ENCODE data around the gene SAMD4A.
A peak's percentile ranks its signal among the peaks of the same experiment; 100 is the strongest.

The SAMD4A gene

DNA sequence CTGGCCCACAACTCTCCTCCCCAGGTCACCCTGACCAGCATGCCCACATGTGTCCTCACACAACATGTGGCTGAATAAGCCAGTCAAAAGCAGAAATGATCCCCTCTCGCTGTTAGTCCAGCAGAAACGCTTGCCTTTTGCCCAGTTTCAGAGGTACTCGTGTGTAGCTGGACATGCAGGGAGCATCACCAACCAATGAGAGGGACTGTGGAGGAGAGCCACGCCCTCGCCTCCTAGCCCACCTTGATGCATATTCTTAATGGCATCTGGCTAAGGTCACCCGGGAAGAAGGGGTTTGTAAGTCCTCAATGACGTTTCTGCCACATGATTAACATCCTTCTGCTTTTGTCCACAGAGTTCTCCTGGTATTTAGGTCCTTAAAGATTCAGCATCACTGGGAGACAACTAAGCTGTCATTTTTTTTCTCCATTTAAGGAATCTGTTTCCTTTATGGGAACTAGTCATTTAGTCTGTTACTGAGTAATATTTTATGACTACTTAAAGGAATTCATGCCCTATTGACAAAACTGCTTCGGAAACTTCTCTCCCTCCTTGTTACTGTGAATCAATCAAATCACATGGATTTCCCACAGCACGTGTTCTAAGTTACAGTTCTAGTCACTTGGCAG, 201.7 kb downstream of the SAMD4A start:
- no peak for DNase-seq
- Mint-ChIP-seq H3K4me1 (peaks cover 16% of the 10 kb centered on the region), H3K9me3 (no peaks in the 10 kb centered on the region), H3K27me3 (peaks cover 22% of the 10 kb centered on the region), H3K4me3 (no peak overlapping the region), H3K27ac (no peak overlapping the region), H3K36me3 (no peaks in the 10 kb centered on the region)
- CTCF ChIA-PET: no interaction called here

DNA sequence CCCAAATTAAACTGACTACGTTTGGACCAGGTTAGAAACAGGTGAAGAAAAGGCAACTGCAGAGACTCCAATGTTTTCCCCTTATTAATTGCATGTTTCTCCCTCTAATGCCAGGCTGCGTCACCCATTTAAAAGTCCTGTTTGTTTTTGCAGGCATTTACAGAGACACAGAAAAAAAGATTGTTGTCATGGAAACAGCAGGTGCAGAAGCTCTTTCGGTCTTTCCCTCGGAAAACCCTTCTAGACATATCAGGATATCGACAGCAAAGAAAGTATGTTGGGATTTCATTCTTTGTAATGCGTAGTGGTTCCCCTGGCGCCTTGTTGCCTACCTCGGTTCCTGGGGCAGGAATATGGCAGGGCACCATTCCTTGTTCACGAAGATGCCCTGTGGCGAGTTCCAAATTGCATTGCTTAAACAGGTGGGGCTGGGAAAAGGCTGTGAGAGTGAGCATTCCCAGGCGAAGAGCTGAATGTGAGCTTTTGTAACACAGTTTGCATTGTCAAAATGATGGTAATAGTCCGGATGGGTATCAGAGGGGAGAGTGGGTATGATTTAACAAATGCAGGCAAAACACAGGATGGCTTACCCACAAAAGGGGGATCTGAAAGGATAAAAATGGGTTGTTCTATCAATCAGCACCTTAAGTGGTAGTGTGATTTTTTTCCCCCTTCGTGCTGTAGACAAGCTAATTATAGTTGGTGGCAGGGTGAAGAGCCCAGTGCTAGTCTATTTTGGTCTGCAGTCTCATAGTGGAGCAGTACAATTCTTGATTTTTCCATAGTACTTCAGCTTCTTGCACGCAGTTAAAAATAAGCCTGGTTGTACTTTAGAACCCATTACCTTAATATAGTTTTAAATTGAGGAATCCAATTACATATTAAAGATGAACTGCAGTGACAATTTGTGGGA, 203.3 kb downstream of the SAMD4A start:
- CTCF ChIA-PET: interaction anchor here (0.5 to 1.0 kb wide), 3 partner anchors 9 to 66 kb away, joined by 3 to 5 read pairs (median 3); no protein-coding TSS in a partner anchor
- DNase-seq: peak; percentile 12
- no peak overlapping the region for H3K27ac Mint-ChIP-seq
- no peaks in the 10 kb centered on the region for H3K36me3 Mint-ChIP-seq
- H3K4me1 Mint-ChIP-seq: peaks cover 23% of the 10 kb centered on the region
- H3K9me3 Mint-ChIP-seq: no peaks in the 10 kb centered on the region
- no peak overlapping the region for H3K4me3 Mint-ChIP-seq
- peaks cover 28% of the 10 kb centered on the region for H3K27me3 Mint-ChIP-seq

DNA sequence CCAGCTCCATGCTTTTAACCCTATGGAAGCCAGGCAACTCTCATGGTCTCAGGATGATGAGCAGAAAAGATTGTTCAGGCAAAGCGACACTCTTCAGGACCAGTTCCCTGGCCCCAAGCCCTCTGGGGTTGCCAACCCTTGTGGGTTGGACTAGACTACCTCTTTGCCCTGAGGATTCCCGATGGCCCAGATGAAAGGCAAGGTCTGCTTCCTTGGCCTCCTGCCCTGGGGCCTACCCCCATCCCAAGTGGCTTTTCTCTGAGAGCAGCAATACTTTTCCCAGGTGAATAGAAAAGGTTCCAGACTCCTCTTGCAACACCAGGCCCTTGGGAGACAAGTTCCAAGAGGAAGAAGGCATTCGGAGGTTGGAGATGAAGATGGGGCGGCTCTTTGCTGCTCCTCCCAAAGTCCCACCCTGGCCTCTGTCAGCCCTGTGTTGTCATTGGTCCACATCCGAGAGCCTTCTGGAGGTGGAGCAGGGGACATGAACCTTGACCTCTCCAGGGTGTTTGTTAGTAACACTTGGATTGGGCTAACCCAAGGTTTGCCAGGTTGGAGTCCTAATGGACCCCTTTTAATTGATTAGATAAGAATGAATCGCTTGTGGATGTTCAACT, 204.6 kb downstream of the SAMD4A start:
- peaks cover 33% of the 10 kb centered on the region for H3K4me1 Mint-ChIP-seq
- CTCF ChIA-PET: interaction anchor here (1.4 to 6.3 kb wide), 3 partner anchors 33 to 96 kb away, joined by 3 to 62 read pairs (median 8); no protein-coding TSS in a partner anchor
- H3K4me3 Mint-ChIP-seq: no peak overlapping the region
- no peak overlapping the region for H3K27ac Mint-ChIP-seq
- H3K36me3 Mint-ChIP-seq: no peaks in the 10 kb centered on the region
- peak; percentile 5 for DNase-seq
- no peaks in the 10 kb centered on the region for H3K9me3 Mint-ChIP-seq
- peaks cover 37% of the 10 kb centered on the region for H3K27me3 Mint-ChIP-seq

DNA sequence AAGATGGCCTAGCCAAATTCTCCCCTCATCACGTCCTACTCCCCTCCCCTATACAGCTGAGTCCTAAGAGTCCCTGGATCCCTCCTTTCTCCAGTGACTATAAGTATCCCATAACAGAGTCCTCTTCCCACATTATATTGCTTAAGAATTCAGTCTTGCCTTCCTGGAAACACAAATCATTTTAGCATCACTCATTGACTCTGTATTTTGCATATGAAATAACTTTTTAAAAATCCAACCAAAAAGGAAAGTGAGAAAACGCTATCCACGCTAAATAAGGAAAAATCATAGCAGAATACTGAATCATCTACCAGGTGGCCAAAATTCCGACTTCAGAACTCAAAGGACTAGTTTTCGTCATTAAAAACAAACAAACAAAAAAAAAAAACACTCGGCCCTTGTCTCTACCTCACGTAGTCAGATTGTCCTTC, 205.5 kb downstream of the SAMD4A start:
- Mint-ChIP-seq H3K27ac (peak overlapping the region; percentile 79), H3K27me3 (peaks cover 39% of the 10 kb centered on the region), H3K9me3 (no peaks in the 10 kb centered on the region), H3K4me3 (no peak overlapping the region), H3K36me3 (no peaks in the 10 kb centered on the region), H3K4me1 (peaks cover 42% of the 10 kb centered on the region)
- DNase-seq: no peak
- CTCF ChIA-PET: interaction anchor here (0.7 to 6.3 kb wide), 32 partner anchors 14 to 213 kb away, joined by 3 to 221 read pairs (median 8); partner anchors contain the start of gene SAMD4A

DNA sequence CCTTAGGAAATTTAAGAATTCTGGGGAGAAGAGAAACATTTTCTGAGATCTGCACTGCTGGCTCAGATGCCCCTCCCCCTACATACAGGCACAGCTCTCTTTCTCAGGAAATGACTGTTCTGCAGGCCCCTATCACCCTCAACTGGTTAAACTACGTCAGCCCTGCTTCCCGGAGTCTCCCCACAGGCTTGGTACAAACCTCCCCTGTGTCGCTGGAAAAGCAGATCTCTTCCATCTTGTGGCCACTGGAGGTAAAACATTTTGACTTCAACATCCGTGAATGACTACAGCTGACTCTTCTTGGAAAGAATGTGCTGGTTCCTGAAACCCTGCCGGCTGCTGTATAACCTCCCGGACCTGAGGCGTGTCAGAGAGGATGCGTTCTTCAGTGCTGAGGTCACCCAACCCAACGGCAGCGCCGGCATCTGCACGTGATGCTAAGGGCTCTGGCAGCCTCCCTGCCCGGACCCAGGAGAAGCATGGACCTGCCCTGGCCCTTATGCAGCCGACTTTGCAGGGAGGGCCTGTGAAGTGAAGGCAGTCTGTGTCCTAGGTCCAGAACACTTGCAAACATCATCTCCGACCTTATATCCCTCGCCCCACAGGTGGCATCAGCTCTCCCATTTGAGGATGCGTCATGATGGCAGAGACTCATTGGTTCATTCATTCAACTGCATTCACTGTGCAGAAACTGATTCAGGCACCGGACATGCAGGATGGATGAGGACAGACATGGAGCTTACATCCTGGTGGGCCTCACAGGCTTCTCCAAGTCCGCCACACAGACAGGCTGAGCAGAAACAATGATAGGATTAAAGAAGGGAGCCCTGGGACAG, 206.5 kb downstream of the SAMD4A start:
- H3K27me3 Mint-ChIP-seq: peaks cover 32% of the 10 kb centered on the region
- H3K4me3 Mint-ChIP-seq: peak overlapping the region; percentile 27
- H3K27ac Mint-ChIP-seq: peak overlapping the region; percentile 79
- H3K36me3 Mint-ChIP-seq: no peaks in the 10 kb centered on the region
- CTCF ChIA-PET: interaction anchor here (0.7 to 6.3 kb wide), 53 partner anchors 9 to 264 kb away, joined by 3 to 221 read pairs (median 5); partner anchors contain the start of genes CGRRF1, GCH1 and SAMD4A
- DNase-seq: peak; percentile 86
- peaks cover 50% of the 10 kb centered on the region for H3K4me1 Mint-ChIP-seq
- H3K9me3 Mint-ChIP-seq: no peaks in the 10 kb centered on the region

DNA sequence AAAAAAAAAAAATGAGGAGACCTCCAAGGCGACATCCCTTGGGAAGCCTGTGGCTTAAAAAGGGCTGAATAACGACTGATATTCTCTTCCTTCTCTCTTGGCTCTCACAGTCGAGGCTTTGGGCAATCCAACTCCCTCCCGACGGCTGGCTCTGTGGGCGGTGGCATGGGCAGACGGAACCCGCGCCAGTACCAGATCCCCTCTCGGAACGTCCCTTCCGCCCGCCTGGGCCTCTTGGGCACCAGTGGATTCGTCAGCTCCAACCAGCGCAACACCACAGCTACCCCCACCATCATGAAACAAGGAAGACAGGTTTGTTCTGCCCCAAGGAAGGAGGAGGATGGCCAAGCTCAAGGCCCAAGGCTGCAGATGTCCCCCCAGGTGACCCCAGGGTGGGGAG, 207.9 kb downstream of the SAMD4A start:
- Mint-ChIP-seq H3K4me3 (no peak overlapping the region), H3K9me3 (no peaks in the 10 kb centered on the region), H3K36me3 (no peaks in the 10 kb centered on the region), H3K4me1 (peaks cover 53% of the 10 kb centered on the region), H3K27me3 (peaks cover 30% of the 10 kb centered on the region), H3K27ac (no peak overlapping the region)
- DNase-seq: peak; percentile 21
- CTCF ChIA-PET: interaction anchor here (0.7 to 6.3 kb wide), 24 partner anchors 8 to 521 kb away, joined by 3 to 221 read pairs (median 7); partner anchors contain the start of genes GCH1 and SAMD4A

DNA sequence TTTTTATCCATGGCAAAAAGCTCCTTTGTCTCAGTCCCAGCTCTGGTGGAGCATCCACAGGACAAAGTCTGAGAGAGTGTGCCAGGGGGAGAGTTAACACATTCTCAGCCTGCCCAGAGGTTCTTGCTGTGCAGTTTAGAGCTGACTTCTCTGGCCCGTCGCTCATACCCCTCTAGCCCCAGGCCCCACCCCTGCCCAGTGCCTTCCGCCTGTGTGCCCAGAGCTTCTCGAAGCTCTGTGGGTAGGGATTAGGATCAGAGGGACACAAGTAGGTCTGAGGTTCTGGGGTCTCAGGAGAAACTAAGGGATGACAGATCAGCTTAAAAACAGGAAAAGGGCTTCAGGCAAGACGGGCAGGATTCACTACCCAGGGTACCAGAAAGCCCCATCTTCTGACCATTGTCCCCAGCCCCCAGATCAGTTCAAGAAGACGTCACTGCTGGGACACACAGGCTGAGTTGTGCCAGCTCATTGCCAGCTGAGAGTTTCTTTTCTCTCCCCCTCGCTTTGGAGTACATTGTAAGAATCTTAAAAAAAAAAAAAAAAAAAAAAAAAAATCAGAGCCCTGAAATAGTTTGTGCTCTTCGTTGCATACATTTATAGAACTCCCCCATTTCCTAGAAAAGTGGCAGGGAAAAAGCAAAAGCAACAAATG, 208.7 kb downstream of the SAMD4A start:
- peak; percentile 11 for DNase-seq
- H3K27me3 Mint-ChIP-seq: peaks cover 30% of the 10 kb centered on the region
- no peak overlapping the region for H3K27ac Mint-ChIP-seq
- H3K9me3 Mint-ChIP-seq: no peaks in the 10 kb centered on the region
- H3K4me3 Mint-ChIP-seq: no peak overlapping the region
- CTCF ChIA-PET: interaction anchor here (0.7 to 6.3 kb wide), 17 partner anchors 9 to 216 kb away, joined by 3 to 221 read pairs (median 6); partner anchors contain the start of gene SAMD4A
- H3K36me3 Mint-ChIP-seq: no peaks in the 10 kb centered on the region
- peaks cover 53% of the 10 kb centered on the region for H3K4me1 Mint-ChIP-seq

DNA sequence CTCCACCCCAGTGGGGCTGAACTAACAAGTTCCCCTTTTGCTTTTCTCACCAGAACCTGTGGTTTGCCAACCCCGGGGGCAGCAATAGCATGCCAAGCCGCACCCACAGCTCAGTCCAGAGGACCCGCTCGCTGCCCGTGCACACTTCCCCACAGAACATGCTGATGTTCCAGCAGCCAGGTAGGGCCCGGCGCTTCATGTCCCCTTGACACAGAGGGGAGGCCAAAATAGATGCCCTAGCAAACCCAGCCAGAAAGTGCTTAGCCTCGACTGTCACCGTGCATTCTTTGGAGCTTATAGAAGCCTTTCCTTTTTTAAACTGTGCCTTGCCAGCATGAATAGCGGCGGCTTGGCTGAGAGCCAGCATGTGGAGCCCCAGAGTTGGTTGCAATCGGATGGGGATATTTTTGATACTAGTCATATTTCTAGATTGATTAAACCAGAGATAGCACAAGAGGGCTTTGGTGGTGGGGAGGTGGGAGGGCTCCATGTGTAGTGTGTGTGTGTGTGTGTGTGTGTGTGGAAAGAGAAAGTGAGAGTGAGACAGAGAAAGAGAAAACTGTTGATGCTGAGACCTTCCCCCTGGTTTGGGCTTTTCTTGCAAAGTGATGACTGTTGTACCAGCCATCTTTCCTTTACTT, 209.6 kb downstream of the SAMD4A start:
- Mint-ChIP-seq H3K36me3 (no peaks in the 10 kb centered on the region), H3K27ac (peak overlapping the region; percentile 12), H3K27me3 (peaks cover 39% of the 10 kb centered on the region), H3K9me3 (no peaks in the 10 kb centered on the region), H3K4me1 (peaks cover 53% of the 10 kb centered on the region), H3K4me3 (peak overlapping the region; percentile 33)
- CTCF ChIA-PET: interaction anchor here (1.3 to 6.3 kb wide), 6 partner anchors 29 to 211 kb away, joined by 4 to 221 read pairs (median 32); partner anchors contain the start of gene SAMD4A
- peak; percentile 67 for DNase-seq

DNA sequence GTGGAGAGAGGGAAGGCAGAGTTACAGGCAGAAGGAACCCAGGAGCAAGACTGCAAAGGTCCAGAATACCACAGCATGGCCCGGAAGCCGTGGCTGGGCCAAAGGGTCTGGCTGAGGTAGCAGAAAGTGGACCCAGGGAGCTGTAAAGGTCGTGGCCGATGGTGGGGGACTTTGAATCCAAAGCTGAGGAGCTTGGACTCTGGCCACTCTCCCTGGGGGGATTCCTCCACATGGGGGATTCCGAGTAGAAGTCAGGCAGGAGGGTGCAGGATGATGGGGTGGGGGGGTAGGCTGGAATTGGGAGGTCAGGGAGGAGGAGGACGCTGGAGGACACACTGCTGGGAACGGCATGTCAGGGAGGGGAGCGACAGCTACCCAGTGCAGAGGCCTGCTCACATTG, 210.5 kb downstream of the SAMD4A start:
- H3K4me1 Mint-ChIP-seq: peaks cover 51% of the 10 kb centered on the region
- no peaks in the 10 kb centered on the region for H3K9me3 Mint-ChIP-seq
- H3K36me3 Mint-ChIP-seq: no peaks in the 10 kb centered on the region
- H3K27ac Mint-ChIP-seq: no peak overlapping the region
- CTCF ChIA-PET: interaction anchor here (6.1 to 6.3 kb wide), 2 partner anchors 28 to 212 kb away, joined by 62 to 221 read pairs; partner anchors contain the start of gene SAMD4A
- DNase-seq: peak; percentile 14
- no peak overlapping the region for H3K4me3 Mint-ChIP-seq
- peaks cover 40% of the 10 kb centered on the region for H3K27me3 Mint-ChIP-seq

DNA sequence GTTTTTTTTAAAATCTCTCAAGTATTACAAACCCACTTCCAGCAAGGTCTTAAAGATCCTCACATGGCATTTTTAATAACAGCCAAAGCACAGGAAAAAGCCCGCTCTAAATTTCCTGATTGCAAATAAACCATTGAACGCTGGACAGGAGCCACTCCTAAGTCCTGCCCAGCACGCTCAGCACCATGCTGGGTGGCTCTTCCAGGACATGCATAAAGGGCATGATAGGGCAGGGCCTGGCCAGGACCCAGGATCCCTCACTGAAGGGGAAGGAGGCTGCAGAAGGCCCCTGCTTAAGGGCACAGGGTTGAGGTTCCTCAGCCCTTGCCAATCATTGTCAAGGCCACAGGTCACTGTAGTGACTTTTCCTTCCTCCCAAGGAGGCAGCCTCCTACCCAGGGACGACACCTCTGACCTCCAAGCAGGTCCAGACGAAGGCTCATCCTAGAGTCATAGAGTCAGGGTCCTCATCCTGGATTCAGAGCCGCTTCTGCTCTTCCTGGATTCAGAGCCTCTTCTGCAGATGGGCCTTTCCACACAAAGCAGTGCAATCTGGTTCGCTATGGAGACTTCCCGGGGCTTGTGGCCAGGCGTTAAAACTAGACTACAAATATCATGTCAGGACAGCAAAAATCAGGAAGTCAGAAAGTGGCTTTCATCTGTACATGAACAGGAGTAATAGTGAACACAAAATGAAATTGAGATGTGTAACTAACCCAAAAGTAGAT, 211.9 kb downstream of the SAMD4A start:
- H3K4me1 Mint-ChIP-seq: peaks cover 46% of the 10 kb centered on the region
- H3K27me3 Mint-ChIP-seq: peaks cover 40% of the 10 kb centered on the region
- no peak overlapping the region for H3K4me3 Mint-ChIP-seq
- peak overlapping the region; percentile 25 for H3K27ac Mint-ChIP-seq
- H3K9me3 Mint-ChIP-seq: no peaks in the 10 kb centered on the region
- no peaks in the 10 kb centered on the region for H3K36me3 Mint-ChIP-seq
- CTCF ChIA-PET: interaction anchor here (6.1 kb wide), 1 partner anchor 213 kb away, joined by 221 read pairs; the partner anchor contains the start of gene SAMD4A
- peak; percentile 10 for DNase-seq

DNA sequence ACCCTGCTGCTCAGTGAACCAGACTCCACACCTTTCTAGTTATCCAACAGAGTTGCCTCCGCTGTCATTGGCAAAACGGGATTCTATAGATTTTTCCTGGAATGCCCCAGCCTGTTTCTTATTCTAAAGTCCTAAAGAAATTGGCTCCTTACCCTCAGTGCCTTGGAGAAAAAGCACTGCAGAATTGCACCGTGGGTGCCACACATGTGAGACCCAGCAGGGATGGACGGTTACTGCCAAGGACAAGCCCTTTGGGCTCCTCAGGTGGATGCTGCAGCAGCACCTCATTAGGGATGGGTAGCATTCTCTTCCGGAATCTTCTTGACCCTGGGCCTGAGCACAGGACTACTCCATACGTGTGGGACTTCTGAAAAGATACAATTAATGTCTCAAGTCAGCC, 214.2 kb downstream of the SAMD4A start:
- Mint-ChIP-seq H3K4me1 (peaks cover 35% of the 10 kb centered on the region), H3K36me3 (no peaks in the 10 kb centered on the region), H3K4me3 (no peak overlapping the region), H3K27me3 (peaks cover 26% of the 10 kb centered on the region), H3K27ac (no peak overlapping the region), H3K9me3 (no peaks in the 10 kb centered on the region)
- CTCF ChIA-PET: no interaction called here
- DNase-seq: peak; percentile 14

All from activated naive CD4-positive, alpha-beta T cell treated with anti-CD3 and anti-CD28 coated beads, Interleukin-2, amount 10 ng/mL, durations not matched to agents 7 days and 5 days (primary cell).